Placental epithelial cell (primary cell): Measurements from ENCODE around the gene ERAL1. TPM values are rescaled to one million over a fixed set of nuclear protein-coding genes. Genes with fewer than 3 reads are reported as not detected.

Source experiments
- small RNA-seq: library from RNA; depleted of rRNA; stranded (forward); fragments of <200 nt; gene quantifications from one replicate; pipeline ENCODE3, GENCODE V24; 2012
- total RNA-seq: library from RNA; depleted of rRNA; stranded (reverse); fragments of >200 nt; gene quantifications from 2 replicates; pipeline ENCODE4 v1.2.3, GENCODE V29; 2012

Gene ERAL1
- 22.8 and 62.6 TPM in 2 replicates for total RNA-seq

GRCh38 chr17:28854457-28855335 lies at the start of gene ERAL1:
TSS of gene ERAL1 (plus strand) at chr17:28855016. CDS start at chr17:28855035, 19 bp downstream.

DNA sequence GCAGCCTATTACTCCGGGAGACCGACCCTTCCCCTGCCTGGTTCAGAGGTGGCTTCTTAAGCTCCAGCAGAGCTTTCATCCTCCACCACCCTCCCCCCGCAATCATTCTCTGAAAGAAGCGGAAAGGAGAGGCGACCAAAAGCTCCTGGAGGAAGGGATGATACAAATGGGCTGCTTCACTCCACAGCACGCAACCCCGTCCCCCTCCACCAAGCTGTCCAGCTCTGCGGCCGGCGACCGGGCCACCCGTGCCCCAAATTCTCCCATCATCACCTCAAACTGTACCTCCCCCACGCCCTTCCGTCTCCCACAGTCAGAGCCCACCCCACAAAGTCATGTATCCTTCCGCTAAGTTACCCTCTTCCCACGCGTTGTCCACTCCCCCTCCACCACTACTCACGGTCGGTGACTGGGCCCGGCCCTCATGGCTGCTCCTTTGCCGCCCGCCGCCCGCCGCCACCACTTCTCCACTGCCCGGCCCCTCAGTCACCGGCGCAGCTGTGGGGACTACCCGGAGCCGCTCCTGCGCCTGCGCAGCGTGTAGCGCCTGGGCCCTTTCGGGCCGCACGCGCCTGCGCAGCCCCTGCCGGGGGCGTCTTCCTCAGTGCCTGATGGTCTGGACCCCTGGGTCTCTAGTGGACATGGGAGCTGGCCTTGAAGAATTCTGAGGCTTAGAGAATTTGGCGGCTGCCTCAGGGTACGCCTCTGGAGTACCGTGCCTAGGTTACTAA lies 12.4 kb upstream of the ERAL1 start, which contains the start of gene FAM222B:
FAM222B (minus strand) TSS at position 509 of the 731 bp plus-strand sequence. CDS start 76,123 bp downstream, outside the sequence.

GRCh38 chr17:28896884-28897768 lies 42.3 kb downstream of the ERAL1 start, which contains the start of gene FLOT2:
TSS of gene FLOT2 (minus strand) at chr17:28897733. CDS start at chr17:28897574, 159 bp downstream.

DNA sequence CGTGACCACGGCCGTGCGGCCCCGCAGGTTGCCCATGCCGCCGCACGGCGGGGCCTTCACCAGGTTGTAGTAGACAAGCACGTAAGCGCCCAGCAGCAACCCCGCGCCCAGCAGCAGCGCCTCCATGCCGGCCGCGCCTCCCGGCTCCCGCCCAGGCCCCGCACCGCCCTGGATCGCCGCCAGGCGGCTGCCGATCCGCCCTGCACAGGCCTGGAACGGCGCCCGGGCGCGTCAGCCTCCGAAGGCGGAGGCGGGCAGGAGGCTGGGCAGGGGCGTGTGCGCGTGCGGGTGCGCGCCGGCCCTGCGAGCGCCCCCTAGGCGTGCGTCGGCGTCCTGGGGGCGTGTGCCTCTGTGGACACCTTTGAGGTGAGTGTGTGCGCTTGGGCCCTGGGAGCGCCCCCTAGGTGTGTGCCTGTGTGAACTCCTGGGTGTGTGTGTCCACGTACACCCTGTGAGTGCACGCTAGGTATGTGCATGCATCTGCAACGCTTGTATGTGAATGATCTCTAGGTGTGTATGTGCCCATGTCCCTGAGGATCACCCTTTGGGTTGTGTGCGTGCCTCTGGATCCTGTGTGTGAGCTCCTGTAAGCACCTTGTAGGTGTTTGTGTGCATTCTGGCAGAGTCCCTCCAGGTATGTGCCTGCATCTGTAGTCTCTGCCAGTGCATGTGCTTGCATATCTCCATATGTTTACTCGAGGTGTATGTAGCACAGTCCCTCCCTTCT lies 48.2 kb downstream of the ERAL1 start, which contains the start of gene DHRS13:
DHRS13 (minus strand) TSS at position 261 of the 727 bp plus-strand sequence; CDS start at position 126, 135 bp downstream.

Small RNA genes within 50 kb of the gene (small RNA-seq; reads per million reads assigned to genes)
- gene RF00019, result not detected

Other genes with a start within 250 kb of the ERAL1 start
- gene RSKR, start 240.8 kb upstream of the ERAL1 start, total RNA-seq, result 5.9 and 7.9 TPM in 2 replicates
- gene BLTP2, start 209.9 kb upstream of the ERAL1 start, total RNA-seq, result 79.7 and 145 TPM in 2 replicates
- gene SDF2, start 193.1 kb upstream of the ERAL1 start, total RNA-seq, result 40.0 and 60.5 TPM in 2 replicates
- 42.1 and 51.8 TPM in 2 replicates for gene SUPT6H, start 192.8 kb upstream of the ERAL1 start, total RNA-seq
- gene PROCA1, start 143.1 kb upstream of the ERAL1 start, total RNA-seq, result 0.22 and 6.7 TPM in 2 replicates
- 195 and 196 TPM in 2 replicates for gene RAB34, start 137.1 kb upstream of the ERAL1 start, total RNA-seq
- 327 and 599 TPM in 2 replicates for gene RPL23A, start 135.0 kb upstream of the ERAL1 start, total RNA-seq
- gene TLCD1, start 128.8 kb upstream of the ERAL1 start, total RNA-seq, result 9.0 and 15.8 TPM in 2 replicates
- gene NEK8, start 126.2 kb upstream of the ERAL1 start, total RNA-seq, result 7.4 and 10.2 TPM in 2 replicates
- 76.6 and 103 TPM in 2 replicates for gene TRAF4, start 111.0 kb upstream of the ERAL1 start, total RNA-seq
- 7.1 and 13.6 TPM in 2 replicates for gene FAM222B, start 12.2 kb upstream of the ERAL1 start, total RNA-seq
- 21.2 and 42.3 TPM in 2 replicates for gene FLOT2, start 42.7 kb downstream of the ERAL1 start, total RNA-seq
- 6.9 and 9.4 TPM in 2 replicates for gene DHRS13, start 48.1 kb downstream of the ERAL1 start, total RNA-seq
- gene PHF12, start 96.5 kb downstream of the ERAL1 start, total RNA-seq, result 35.3 and 37.6 TPM in 2 replicates
- gene SEZ6, start 151.0 kb downstream of the ERAL1 start, total RNA-seq, result not detected in 2 replicates
- 1.4 and 3.5 TPM in 2 replicates for gene PIPOX, start 188.1 kb downstream of the ERAL1 start, total RNA-seq